Measurements from ENCODE around the gene FUT8. TPM values are rescaled to one million over a fixed set of nuclear protein-coding genes. Genes with fewer than 3 reads are reported as not detected.

Gene FUT8
- total and polyA plus RNA-seq, 2 of the 8 experiments (the other 6 are each of a cell fraction or from before 2014, with no cell fraction given) = 10.5 to 25.1 TPM

- Histone ChIP-seq H2AK5ac (ENCODE audit: low read depth, low read length) (no peak overlapping the region), H4K5ac (ENCODE audit: insufficient read length, low read depth, low read length) (no peak overlapping the region), H2BK120ac (replicated peaks; ENCODE audit: low read depth, low read length) (no peak overlapping the region), H3K23me2 (ENCODE audit: low read depth, low read length) (no peaks in the 10 kb centered on the region), H4K20me1 (replicated peaks in 1 of 2; ENCODE audit: control insufficient read depth in 1 of 2, insufficient read depth in 2 of 2, low read length in 2 of 2) (no peaks in the 10 kb centered on the region), H3K36me3 (ENCODE audit: control insufficient read depth in 2 of 4, insufficient read depth in 4 of 4, low read length in 3 of 4) (no peaks in the 10 kb centered on the region), H3K56ac (replicated peaks; ENCODE audit: insufficient read length, low read depth, low read length) (no peak overlapping the region), H2BK12ac (ENCODE audit: low read depth, low read length) (no peak overlapping the region), H3K4me2 (ENCODE audit: insufficient read depth in 1 of 2, low read depth in 2 of 2, low read length in 2 of 2) (no peak overlapping the region), H3K27ac (ENCODE audit: low read depth, low read length) (no peak overlapping the region), H3K79me1 (ENCODE audit: low read depth, low read length) (no peaks in the 10 kb centered on the region), H3K4me3 (ENCODE audit: extremely low read depth in 1 of 4, insufficient read depth in 2 of 4, low read depth in 3 of 4, low read length in 4 of 4) (no peak overlapping the region), H3K9ac (replicated peaks in 1 of 4; ENCODE audit: extremely low read depth in 1 of 4, low read depth in 3 of 4, low read length in 3 of 4) (no peak overlapping the region), H4K8ac (ENCODE audit: extremely low read depth, insufficient read depth, low read length) (no peak overlapping the region), H3K14ac (ENCODE audit: insufficient read length) (no peak overlapping the region), H3K18ac (ENCODE audit: extremely low read depth, low read length) (no peak overlapping the region), H3K4ac (replicated peaks; ENCODE audit: insufficient read length, low read depth, low read length) (no peak overlapping the region), H2BK15ac (ENCODE audit: low read length) (no peak overlapping the region), H2BK5ac (ENCODE audit: low read depth, low read length) (no peak overlapping the region), H3K23ac (ENCODE audit: insufficient read length) (no peak overlapping the region), H3K4me1 (replicated peaks in 1 of 4; ENCODE audit: control insufficient read depth in 3 of 4, insufficient read depth in 4 of 4, low read length in 3 of 4) (no peaks in the 10 kb centered on the region), H2BK20ac (ENCODE audit: low read length) (no peak overlapping the region), H3K79me2 (ENCODE audit: control insufficient read depth in 1 of 2, insufficient read depth in 2 of 2, low read length in 2 of 2) (no peaks in the 10 kb centered on the region), H2AFZ (ENCODE audit: low read length) (no peak overlapping the region), H4K91ac (replicated peaks; ENCODE audit: insufficient read length, low read length) (no peak overlapping the region), H3K27me3 (replicated peaks in 1 of 4; ENCODE audit: control insufficient read depth in 3 of 4, extremely low read depth in 1 of 4, insufficient read depth in 3 of 4, low read length in 3 of 4) (no peaks in the 10 kb centered on the region), H3K9me3 (ENCODE audit: insufficient read depth in 2 of 2, low read depth in 1 of 2, low read length in 1 of 2) (no peaks in the 10 kb centered on the region)
- ChIA-PET CTCF (ENCODE audit: partially characterized antibody) (interaction anchor here (0.7 kb wide), 1 partner anchor 326 kb away, joined by 3 read pairs; no protein-coding TSS in a partner anchor), POLR2A (ENCODE audit: partially characterized antibody) (no interaction called here)
- FAIRE-seq (no peak), DNase-seq (ENCODE audit: low read depth in 1 of 2, low spot score in 2 of 2) (no peak)
- 91% methylated on average over 3 of the region's 3 CpGs; no CpG with 5 or more reads in 1 of the 2 experiments for WGBS, 2 experiments (ENCODE audit: extremely low coverage in 1 of 2, insufficient coverage in 1 of 2, insufficient read length in 1 of 2, insufficient replicate concordance in 2 of 2, low coverage in 1 of 2, low lambda C conversion rate in 2 of 2, missing lambda C conversion rate in 1 of 2)
- no peak for TF ChIP-seq ATF3 (IDR thresholded peaks at IDR 0.05; ENCODE audit: insufficient read depth, low read depth, low read length)
- TF ChIP-seq MAX (IDR thresholded peaks at IDR 0.05) = no peak
- no peak for TF ChIP-seq RFX5 (IDR thresholded peaks at IDR 0.05; ENCODE audit: borderline replicate concordance, low read depth, low read length)
- no peak for TF ChIP-seq SRF (IDR thresholded peaks at IDR 0.05; ENCODE audit: low read depth, low read length)
- no peak for TF ChIP-seq RXRA (IDR thresholded peaks at IDR 0.05; ENCODE audit: insufficient read depth, low read depth, low read length)
- TF ChIP-seq TAF1 (IDR thresholded peaks at IDR 0.05; ENCODE audit: low read depth, low read length) = no peak
- TF ChIP-seq GTF2F1 (IDR thresholded peaks at IDR 0.05; ENCODE audit: borderline replicate concordance, low read depth, low read length) = no peak
- TF ChIP-seq ATF2 (IDR thresholded peaks at IDR 0.05; ENCODE audit: low read length) = no peak
- TF ChIP-seq RBBP5 (IDR thresholded peaks at IDR 0.05; ENCODE audit: borderline replicate concordance, low read depth, low read length) = no peak
- no peak for TF ChIP-seq ASH2L (IDR thresholded peaks at IDR 0.05; ENCODE audit: low read length)
- no peak for TF ChIP-seq SP1 (IDR thresholded peaks at IDR 0.05; ENCODE audit: low read depth, low read length)
- TF ChIP-seq CEBPB (IDR thresholded peaks at IDR 0.05; ENCODE audit: low read depth, low read length) = no peak
Measured at GRCh38 chr14:65613131-65613650, 200.7 kb downstream of the FUT8 start.

Measured in H1 (cell line).